ENCODE results near the gene LSM3.
"Not testable (repeated sequence)": the region's sequence is repeated elsewhere in the genome, so short reads cannot be mapped to it uniquely, and the experiment has no call there.

The LSM3 gene

DNA sequence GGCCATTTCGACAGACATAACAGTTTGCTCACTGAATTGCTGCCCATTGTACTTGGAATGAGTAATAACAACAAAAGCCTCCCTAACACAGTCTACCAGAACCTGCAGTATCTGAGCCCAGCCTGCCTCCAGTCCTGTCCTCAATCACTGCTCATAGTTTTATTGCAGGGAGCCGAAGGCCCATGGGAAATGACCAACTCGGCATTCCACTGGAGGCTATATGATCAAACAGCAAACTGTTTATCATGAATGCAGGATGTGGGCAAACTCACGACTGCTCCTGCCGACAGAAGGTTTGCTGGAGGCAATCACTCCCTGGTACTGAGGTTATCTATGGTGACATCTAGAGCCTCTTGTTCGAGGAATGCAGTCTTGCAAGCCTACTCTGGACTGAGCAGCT is 46.3 kb downstream of the LSM3 start:
- H3K4me3 ChIP-seq (ENCODE audit: low read length) = no peak overlapping the region
- no peak overlapping the region for H3K27ac ChIP-seq (ENCODE audit: low read depth, low read length)
- no peaks in the 10 kb centered on the region for H3K27me3 ChIP-seq (ENCODE audit: control insufficient read depth, insufficient read depth, low read length)
- H3K36me3 ChIP-seq (ENCODE audit: control insufficient read depth, insufficient read depth, low read length) = no peaks in the 10 kb centered on the region
- H3K9ac ChIP-seq (ENCODE audit: low read length) = no peak overlapping the region
- H3K4me1 ChIP-seq (ENCODE audit: control insufficient read depth, insufficient read depth, low read length) = no peaks in the 10 kb centered on the region

DNA sequence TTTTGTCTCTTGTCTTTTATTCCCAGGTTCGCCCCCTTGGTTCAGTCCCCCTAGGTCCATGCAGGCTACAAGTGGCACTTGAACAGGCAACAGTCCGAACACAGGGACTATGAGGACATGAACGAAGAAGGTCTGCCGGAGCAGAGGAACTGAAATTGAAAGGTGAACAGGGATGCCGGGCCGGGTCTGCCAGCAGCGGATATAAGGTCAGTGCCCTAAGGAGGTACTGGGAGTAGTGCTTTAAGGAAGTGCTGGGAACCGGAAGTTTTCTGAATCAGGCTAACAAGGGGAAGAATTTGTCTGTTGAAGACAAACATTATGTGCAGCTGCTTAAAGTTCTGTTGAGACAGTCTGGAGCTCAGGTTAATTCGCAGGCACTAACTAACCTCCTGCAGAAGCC is 46.8 kb downstream of the LSM3 start:
- H3K4me3 ChIP-seq (ENCODE audit: low read length) = no peak overlapping the region
- H3K36me3 ChIP-seq (ENCODE audit: control insufficient read depth, insufficient read depth, low read length) = no peaks in the 10 kb centered on the region
- no peaks in the 10 kb centered on the region for H3K27me3 ChIP-seq (ENCODE audit: control insufficient read depth, insufficient read depth, low read length)
- H3K9ac ChIP-seq (ENCODE audit: low read length) = no peak overlapping the region
- no peaks in the 10 kb centered on the region for H3K4me1 ChIP-seq (ENCODE audit: control insufficient read depth, insufficient read depth, low read length)
- H3K27ac ChIP-seq (ENCODE audit: low read depth, low read length) = no peak overlapping the region

DNA sequence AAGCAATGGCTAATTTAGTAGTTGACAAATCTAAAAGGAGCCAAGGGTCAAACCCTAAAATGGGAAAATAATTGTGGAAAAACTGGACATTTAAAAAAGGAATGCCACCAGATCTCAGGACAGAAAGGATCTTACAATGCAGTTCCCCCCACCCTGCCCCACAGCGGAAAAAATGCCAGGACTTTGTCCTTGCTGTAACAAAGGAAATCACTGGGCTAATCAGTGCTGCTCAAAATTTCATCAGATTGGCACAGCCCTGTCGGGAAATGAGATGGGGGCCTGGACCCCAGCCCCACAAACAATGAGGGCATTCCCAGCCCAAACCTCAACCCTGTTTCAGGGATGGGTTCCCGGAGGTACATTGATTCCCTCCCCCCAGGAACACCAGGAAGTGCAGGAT is 47.7 kb downstream of the LSM3 start:
- not testable (repeated sequence) for H3K4me1 ChIP-seq (ENCODE audit: control insufficient read depth, insufficient read depth, low read length); H3K27me3 ChIP-seq (ENCODE audit: control insufficient read depth, insufficient read depth, low read length); H3K4me3 ChIP-seq (ENCODE audit: low read length); H3K27ac ChIP-seq (ENCODE audit: low read depth, low read length); H3K9ac ChIP-seq (ENCODE audit: low read length); H3K36me3 ChIP-seq (ENCODE audit: control insufficient read depth, insufficient read depth, low read length)

DNA sequence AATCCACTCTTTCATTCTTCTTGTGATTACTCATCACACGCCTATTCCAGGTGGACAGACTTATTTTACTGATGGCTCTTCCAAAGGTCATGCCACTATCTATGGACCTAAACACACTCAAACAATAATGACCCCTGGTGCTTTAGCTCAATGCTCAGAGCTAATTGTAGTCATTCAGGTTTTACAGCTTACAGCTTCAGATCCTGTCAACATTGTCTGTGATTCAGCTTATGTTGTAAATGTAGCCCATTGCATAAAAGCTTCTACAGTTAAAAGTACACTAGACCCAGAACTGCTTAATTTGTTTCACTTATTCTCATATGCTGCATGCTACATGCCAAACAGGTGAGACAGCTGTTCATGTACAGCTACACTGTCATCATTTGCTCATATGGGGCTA is 49.2 kb downstream of the LSM3 start:
- H3K36me3 ChIP-seq (ENCODE audit: control insufficient read depth, insufficient read depth, low read length) = no peaks in the 10 kb centered on the region
- H3K9ac ChIP-seq (ENCODE audit: low read length) = no peak overlapping the region
- H3K4me3 ChIP-seq (ENCODE audit: low read length) = no peak overlapping the region
- no peaks in the 10 kb centered on the region for H3K27me3 ChIP-seq (ENCODE audit: control insufficient read depth, insufficient read depth, low read length)
- H3K27ac ChIP-seq (ENCODE audit: low read depth, low read length) = no peak overlapping the region
- no peaks in the 10 kb centered on the region for H3K4me1 ChIP-seq (ENCODE audit: control insufficient read depth, insufficient read depth, low read length)

DNA sequence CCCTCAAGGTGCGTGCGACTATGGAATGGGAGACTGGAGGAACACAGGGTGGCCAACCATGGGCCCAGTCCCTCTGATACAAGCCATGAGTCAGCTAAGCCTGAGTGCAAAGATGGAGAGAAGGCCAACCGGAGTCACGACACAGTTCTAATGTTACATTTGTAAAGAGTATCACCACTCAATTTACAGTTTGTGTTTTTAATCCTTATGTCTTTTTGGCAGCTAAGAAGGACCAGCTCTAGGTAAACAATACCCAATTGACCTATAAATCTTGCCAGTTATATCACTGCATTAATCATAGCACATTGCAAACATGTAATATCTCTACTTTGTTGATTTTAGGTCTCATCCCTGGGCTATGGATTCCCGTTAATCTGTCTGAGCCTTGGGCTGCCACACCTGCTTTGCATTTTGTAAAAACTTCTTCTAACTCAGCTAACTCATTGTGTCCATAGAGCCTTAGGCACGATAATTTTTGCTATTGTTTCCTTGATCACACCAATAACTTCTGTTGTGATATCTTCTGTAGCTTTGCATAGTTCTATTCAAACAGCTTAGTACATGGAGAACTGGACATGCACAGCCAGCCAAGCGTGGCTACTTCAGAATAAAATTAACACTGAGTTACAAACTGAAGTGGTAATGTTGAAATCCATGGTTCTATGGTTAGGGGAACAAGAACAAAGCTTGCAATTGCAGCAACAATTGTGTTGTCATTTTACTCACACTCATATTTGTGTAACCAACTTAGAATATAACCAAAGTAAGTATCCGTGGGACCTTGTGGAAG is 50.3 kb downstream of the LSM3 start:
- Histone ChIP-seq H3K36me3 (ENCODE audit: control insufficient read depth, insufficient read depth, low read length) (no peaks in the 10 kb centered on the region), H3K4me1 (ENCODE audit: control insufficient read depth, insufficient read depth, low read length) (no peaks in the 10 kb centered on the region), H3K4me3 (ENCODE audit: low read length) (no peak overlapping the region), H3K9ac (ENCODE audit: low read length) (no peak overlapping the region), H3K27ac (ENCODE audit: low read depth, low read length) (no peak overlapping the region), H3K27me3 (ENCODE audit: control insufficient read depth, insufficient read depth, low read length) (no peaks in the 10 kb centered on the region)

DNA sequence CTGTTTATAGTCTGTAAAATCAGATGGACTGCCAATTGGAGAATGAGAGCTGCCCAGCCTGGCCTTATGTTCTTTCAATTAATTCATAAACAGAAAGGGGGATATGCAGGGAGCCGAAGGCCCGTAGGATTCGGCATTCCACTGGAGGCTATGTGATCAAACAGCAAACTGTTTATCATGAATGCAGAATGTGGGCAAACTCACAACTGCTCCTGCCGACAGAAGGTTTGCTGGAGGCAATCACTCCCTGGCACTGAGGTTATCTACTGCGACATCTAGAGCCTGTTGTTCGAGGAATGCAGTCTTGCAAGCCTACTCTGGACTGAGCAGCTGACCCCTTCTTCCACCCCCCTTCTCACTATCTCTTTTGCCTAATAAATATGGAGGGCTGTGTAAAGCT is 51.1 kb downstream of the LSM3 start:
- not testable (repeated sequence) for H3K27ac ChIP-seq (ENCODE audit: low read depth, low read length); H3K27me3 ChIP-seq (ENCODE audit: control insufficient read depth, insufficient read depth, low read length); H3K4me1 ChIP-seq (ENCODE audit: control insufficient read depth, insufficient read depth, low read length); H3K9ac ChIP-seq (ENCODE audit: low read length); H3K36me3 ChIP-seq (ENCODE audit: control insufficient read depth, insufficient read depth, low read length); H3K4me3 ChIP-seq (ENCODE audit: low read length)

DNA sequence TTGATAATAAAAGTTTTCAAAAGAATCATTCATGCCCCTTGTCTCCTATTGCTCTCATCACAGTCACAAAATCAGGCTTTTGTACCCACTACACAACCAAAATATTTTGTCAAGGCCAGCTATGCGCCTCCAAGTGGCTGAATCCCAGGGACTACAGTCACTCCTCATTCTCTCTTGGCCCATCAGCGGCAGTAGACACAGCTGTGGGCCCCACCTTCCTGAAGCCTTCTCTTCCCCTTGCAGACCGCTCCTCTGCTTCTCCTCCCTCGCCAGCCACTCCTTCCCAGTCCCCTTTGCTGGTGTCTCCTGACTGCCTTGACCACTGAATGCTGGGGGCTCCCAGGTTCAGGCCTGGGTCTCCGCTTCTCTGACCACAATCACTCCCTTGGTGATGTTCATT is 52.1 kb downstream of the LSM3 start:
- Histone ChIP-seq H3K27me3 (ENCODE audit: control insufficient read depth, insufficient read depth, low read length) (no peaks in the 10 kb centered on the region), H3K36me3 (ENCODE audit: control insufficient read depth, insufficient read depth, low read length) (no peaks in the 10 kb centered on the region), H3K4me3 (ENCODE audit: low read length) (no peak overlapping the region), H3K4me1 (ENCODE audit: control insufficient read depth, insufficient read depth, low read length) (no peaks in the 10 kb centered on the region), H3K9ac (ENCODE audit: low read length) (no peak overlapping the region), H3K27ac (ENCODE audit: low read depth, low read length) (no peak overlapping the region)

DNA sequence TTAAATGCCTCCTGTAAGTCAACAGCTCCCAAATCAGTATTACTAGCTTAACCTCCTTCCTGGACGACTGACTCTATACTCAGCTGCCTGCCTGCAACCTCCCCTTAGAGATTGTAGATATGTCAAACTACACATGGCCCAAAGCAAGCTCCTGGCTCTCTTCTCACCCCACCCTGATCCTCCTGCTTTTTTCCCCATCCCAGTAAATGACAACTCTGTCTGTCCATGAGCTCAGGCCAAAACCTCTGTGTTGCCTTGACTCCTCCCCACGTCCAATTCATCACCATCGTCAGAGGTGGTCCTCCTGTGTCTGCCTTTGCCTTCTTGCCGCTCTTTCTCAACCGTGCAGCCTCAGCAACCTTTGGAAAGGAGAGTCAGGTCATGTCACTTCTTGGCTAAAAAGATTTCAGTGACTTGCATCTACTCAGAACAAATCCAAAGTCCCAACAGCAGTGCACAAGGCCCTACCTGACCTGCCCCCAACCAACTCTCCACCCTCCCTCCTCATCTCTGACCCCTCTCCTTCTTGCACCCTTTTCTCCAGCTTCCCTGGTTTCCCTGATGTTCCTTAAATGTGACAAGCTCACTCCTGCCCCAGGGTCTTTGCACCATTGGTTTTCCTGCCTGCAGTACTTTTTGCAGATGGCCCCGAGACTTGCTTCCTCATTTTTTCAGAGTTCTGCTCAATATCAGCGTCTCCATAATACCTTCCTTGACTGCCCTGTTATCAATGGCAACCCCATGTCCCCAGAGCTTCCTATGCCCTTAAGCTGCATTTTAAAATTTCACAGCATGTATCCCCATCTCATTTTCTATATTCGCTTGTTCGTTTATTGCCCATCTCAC is 52.8 kb downstream of the LSM3 start:
- H3K27ac ChIP-seq (ENCODE audit: low read depth, low read length) = no peak overlapping the region
- H3K4me3 ChIP-seq (ENCODE audit: low read length) = no peak overlapping the region
- H3K27me3 ChIP-seq (ENCODE audit: control insufficient read depth, insufficient read depth, low read length) = no peaks in the 10 kb centered on the region
- H3K4me1 ChIP-seq (ENCODE audit: control insufficient read depth, insufficient read depth, low read length) = no peaks in the 10 kb centered on the region
- no peaks in the 10 kb centered on the region for H3K36me3 ChIP-seq (ENCODE audit: control insufficient read depth, insufficient read depth, low read length)
- no peak overlapping the region for H3K9ac ChIP-seq (ENCODE audit: low read length)

DNA sequence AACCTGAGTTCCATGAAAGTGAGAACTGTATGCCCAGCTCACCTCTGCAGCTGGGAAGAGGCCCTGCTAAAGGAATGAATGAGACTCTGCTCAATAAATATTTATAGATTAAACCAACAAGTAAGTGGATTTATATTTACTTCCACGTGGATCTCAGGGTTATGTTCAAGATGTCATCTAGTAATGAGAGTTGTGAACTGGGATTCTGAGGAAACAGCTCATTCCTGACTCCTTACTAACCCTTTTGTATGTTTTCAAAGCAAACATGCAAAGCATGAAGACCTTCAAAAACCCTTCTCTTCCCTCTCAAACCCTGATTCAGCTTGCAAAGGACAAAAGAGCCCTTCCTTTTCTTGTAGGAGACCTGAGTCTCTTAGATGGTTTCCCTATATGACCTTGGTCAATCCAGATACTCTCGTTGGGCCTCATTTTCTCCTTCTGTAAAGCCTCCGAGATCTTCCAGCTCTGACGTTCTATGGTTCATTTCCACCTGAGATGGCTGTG is 53.4 kb downstream of the LSM3 start:
- Histone ChIP-seq H3K27me3 (ENCODE audit: control insufficient read depth, insufficient read depth, low read length) (no peaks in the 10 kb centered on the region), H3K27ac (ENCODE audit: low read depth, low read length) (no peak overlapping the region), H3K9ac (ENCODE audit: low read length) (no peak overlapping the region), H3K4me1 (ENCODE audit: control insufficient read depth, insufficient read depth, low read length) (no peaks in the 10 kb centered on the region), H3K36me3 (ENCODE audit: control insufficient read depth, insufficient read depth, low read length) (no peaks in the 10 kb centered on the region), H3K4me3 (ENCODE audit: low read length) (no peak overlapping the region)

DNA sequence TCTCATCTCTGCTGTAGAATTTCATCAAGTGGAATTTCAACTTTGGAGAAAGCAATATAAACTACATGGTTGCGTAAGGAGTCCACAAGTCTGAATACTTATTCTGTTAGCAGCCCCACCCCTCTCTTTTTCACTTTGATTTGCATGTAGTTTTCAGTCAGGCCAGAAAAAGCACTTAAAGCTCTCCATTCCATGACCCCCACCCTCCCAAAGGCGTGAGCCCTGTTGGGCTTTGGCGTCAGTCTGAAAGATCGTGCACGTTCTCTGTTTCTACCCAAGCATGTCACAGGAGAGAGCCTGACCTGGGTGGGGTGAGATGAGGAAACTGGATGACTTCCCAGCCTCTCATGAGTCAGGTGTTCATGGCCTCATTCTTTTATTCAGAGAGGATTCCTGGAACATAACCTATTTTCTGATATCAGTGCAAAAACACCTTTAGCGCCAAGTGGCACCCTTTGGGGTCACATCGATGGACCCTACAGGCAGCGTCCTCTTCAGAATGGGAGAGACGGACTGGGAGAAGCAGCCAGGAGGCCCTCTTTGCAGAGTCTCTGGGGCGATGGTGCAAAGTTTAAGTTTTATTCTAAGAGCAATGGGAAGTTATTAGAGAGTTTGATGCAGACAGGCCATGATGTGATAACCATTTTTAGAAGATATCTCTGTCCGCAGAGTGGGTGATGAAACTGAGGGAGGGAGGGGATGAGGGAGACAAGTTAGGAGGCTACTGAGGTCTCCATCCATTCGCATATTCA is 55.8 kb downstream of the LSM3 start:
- Histone ChIP-seq H3K4me1 (ENCODE audit: control insufficient read depth, insufficient read depth, low read length) (no peaks in the 10 kb centered on the region), H3K27me3 (ENCODE audit: control insufficient read depth, insufficient read depth, low read length) (no peaks in the 10 kb centered on the region), H3K9ac (ENCODE audit: low read length) (no peak overlapping the region), H3K27ac (ENCODE audit: low read depth, low read length) (no peak overlapping the region), H3K36me3 (ENCODE audit: control insufficient read depth, insufficient read depth, low read length) (no peaks in the 10 kb centered on the region), H3K4me3 (ENCODE audit: low read length) (no peak overlapping the region)

DNA sequence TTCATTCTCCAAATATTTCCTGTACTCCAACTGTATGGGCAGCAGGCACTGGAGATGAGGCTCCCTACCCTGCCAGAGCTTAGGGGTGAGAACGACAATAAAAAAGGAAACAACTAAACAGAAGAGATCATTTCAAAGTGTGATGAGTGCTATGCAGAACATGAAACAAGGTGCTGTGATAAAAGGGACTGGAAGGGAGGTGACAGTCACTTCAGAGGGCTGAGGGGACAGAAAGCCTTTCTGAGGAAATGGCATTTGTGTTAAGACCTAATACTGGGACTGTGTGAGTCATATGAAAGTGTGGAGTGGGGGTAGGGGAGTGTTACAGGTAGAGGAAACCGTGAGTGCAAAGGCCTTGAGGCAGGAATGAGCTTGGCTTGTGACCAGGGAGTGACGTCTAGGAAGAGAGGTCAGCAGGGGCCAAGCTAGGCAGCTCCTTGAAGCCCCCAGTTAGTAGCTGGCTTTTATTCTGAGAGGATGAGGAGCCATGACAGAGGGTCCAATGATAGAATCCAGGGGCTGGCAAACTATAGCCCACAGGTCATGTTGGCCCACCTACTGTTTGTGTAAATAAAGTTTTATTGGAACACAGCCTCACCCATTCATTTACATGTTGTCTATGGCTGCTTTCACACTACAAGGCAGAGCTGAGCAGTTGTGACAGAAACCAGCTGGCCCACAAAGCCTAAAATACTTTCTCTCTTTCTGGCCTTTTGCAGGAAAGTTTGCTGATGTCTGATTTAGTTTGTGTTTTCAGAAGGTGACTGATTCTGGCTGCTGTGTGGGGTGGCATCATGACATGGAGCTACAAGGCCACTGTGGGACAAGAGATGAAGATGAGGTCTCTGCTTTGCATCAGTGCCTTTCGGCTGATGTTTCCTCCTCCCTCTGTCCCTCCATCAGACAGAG is 56.6 kb downstream of the LSM3 start:
- Histone ChIP-seq H3K4me3 (ENCODE audit: low read length) (no peak overlapping the region), H3K27me3 (ENCODE audit: control insufficient read depth, insufficient read depth, low read length) (no peaks in the 10 kb centered on the region), H3K27ac (ENCODE audit: low read depth, low read length) (no peak overlapping the region), H3K36me3 (ENCODE audit: control insufficient read depth, insufficient read depth, low read length) (no peaks in the 10 kb centered on the region), H3K4me1 (ENCODE audit: control insufficient read depth, insufficient read depth, low read length) (no peaks in the 10 kb centered on the region), H3K9ac (ENCODE audit: low read length) (no peak overlapping the region)

All from rectal smooth muscle tissue (tissue), 1 donor.